WTC11 (cell line): ENCODE results near the gene EYS. TPM values are rescaled to one million over a fixed set of nuclear protein-coding genes. Genes with fewer than 3 reads are reported as not detected.

Source experiments
- ATAC-seq: fragments of 200-7000 bp; cut with Tn5 transposase; 2 replicates; pipeline ENCODE4 v1.10.0; 2021; ENCODE audit warnings: mild to moderate bottlenecking, moderate library complexity
- CTCF ChIA-PET: fragments of 300-600 bp; sonication (Branson Sonifier 250); formaldehyde crosslinking; loops from one replicate; lab custom pipeline; 2021; ENCODE audit warnings: antibody characterized with exemption; lab: Charles Lee
- POLR2A ChIA-PET: fragments of 350-600 bp; sonication (Branson Sonifier 250); formaldehyde crosslinking; loops from one replicate; lab custom pipeline; 2021; ENCODE audit warnings: antibody characterized with exemption; lab: Charles Lee
- DNase-seq: peaks from one replicate; pipeline ENCODE4 v3.0.0; 2021; ENCODE audit warnings: low spot score
- H3K27ac Mint-ChIP-seq: 2 replicates; pipeline ENCODE4 v1.8.0; 2021; ENCODE audit warnings: mixed read lengths
- H3K27me3 Mint-ChIP-seq: 2 replicates; pipeline ENCODE4 v1.8.0; 2021; ENCODE audit warnings: low read depth, mild to moderate bottlenecking, moderate library complexity, mixed read lengths
- H3K36me3 Mint-ChIP-seq: 2 replicates; pipeline ENCODE4 v1.8.0; 2021; ENCODE audit warnings: mixed read lengths
- H3K4me1 Mint-ChIP-seq: 2 replicates; pipeline ENCODE4 v1.8.0; 2022; ENCODE audit warnings: mixed read lengths
- H3K4me3 Mint-ChIP-seq: 2 replicates; pipeline ENCODE4 v1.8.0; 2021; ENCODE audit warnings: mild to moderate bottlenecking, moderate library complexity, mixed read lengths
- H3K9me3 Mint-ChIP-seq: 2 replicates; pipeline ENCODE4 v1.8.0; 2021; ENCODE audit warnings: mixed read lengths
- ETV6 ChIP-seq: sonication (generic); formaldehyde crosslinking; IDR thresholded peaks from 2 replicates; pipeline ENCODE4 v1.8.1; 2022; ENCODE audit warnings: mild to moderate bottlenecking, missing genetic modification reagents
- FOXJ3 ChIP-seq: sonication (generic); formaldehyde crosslinking; IDR thresholded peaks from 2 replicates; pipeline ENCODE4 v1.9.0; 2021; ENCODE audit warnings: missing genetic modification reagents, mild to moderate bottlenecking, borderline replicate concordance
- FOXK1 ChIP-seq: sonication (generic); formaldehyde crosslinking; IDR thresholded peaks from 2 replicates; pipeline ENCODE4 v1.8.0; 2022; ENCODE audit warnings: mild to moderate bottlenecking, moderate library complexity, missing genetic modification reagents
- GABPB1 ChIP-seq: sonication (generic); formaldehyde crosslinking; IDR thresholded peaks from 2 replicates; pipeline ENCODE4 v1.8.1; 2023; ENCODE audit warnings: mild to moderate bottlenecking, missing genetic modification reagents
- HMGA2 ChIP-seq: fragments of 250-450 bp; sonication (Bioruptor Pico); IDR thresholded peaks from 2 replicates; pipeline ENCODE4 v1.4.0; 2021; ENCODE audit warnings: mild to moderate bottlenecking, moderate library complexity
- IRF2 ChIP-seq: sonication (generic); formaldehyde crosslinking; IDR thresholded peaks from 2 replicates; pipeline ENCODE4 v1.8.0; 2022; ENCODE audit warnings: low read depth, missing genetic modification reagents, borderline replicate concordance
- JUN ChIP-seq: sonication (generic); formaldehyde crosslinking; IDR thresholded peaks from 2 replicates; pipeline ENCODE4 v1.8.0; 2023; ENCODE audit warnings: mild to moderate bottlenecking, missing genetic modification reagents
- NR1H2 ChIP-seq: sonication (generic); formaldehyde crosslinking; IDR thresholded peaks from 2 replicates; pipeline ENCODE4 v1.9.0; 2021; ENCODE audit warnings: mild to moderate bottlenecking, moderate library complexity, missing genetic modification reagents
- NR3C1 ChIP-seq: sonication (generic); formaldehyde crosslinking; conservative IDR thresholded peaks from 2 replicates; pipeline ENCODE4 v1.8.1; 2023; ENCODE audit warnings: low read depth, mild to moderate bottlenecking, missing genetic modification reagents
- RELA ChIP-seq: sonication (generic); formaldehyde crosslinking; IDR thresholded peaks from 2 replicates; pipeline ENCODE4 v1.8.1; 2022; ENCODE audit warnings: missing genetic modification reagents, mild to moderate bottlenecking, borderline replicate concordance
- RORB ChIP-seq: fragments of 250-450 bp; sonication (Bioruptor Pico); IDR thresholded peaks from 2 replicates; pipeline ENCODE4 v1.9.0; 2021; ENCODE audit warnings: mild to moderate bottlenecking
- SMAD3 ChIP-seq: sonication (generic); formaldehyde crosslinking; IDR thresholded peaks from 2 replicates; pipeline ENCODE4 v1.8.0; 2022; ENCODE audit warnings: missing genetic modification reagents, mild to moderate bottlenecking, borderline replicate concordance
- ZNF232 ChIP-seq: sonication (generic); formaldehyde crosslinking; IDR thresholded peaks from 2 replicates; pipeline ENCODE4 v1.8.0; 2022; ENCODE audit warnings: mild to moderate bottlenecking, missing genetic modification reagents
- ZNF671 ChIP-seq: fragments of 250-450 bp; sonication (Bioruptor Pico); IDR thresholded peaks from 2 replicates; pipeline ENCODE4 v1.8.0; 2021; ENCODE audit warnings: mild to moderate bottlenecking
- total RNA-seq: library from RNA; stranded (reverse); gene quantifications from 3 replicates; pipeline ENCODE4 v1.2.3, GENCODE V29; 2021
- TF ChIP-seq, protein P1 (sequence below): fragments of 250-450 bp; sonication (Bioruptor Pico); conservative IDR thresholded peaks from 2 replicates; pipeline ENCODE4 v1.9.0; 2021; ENCODE audit warnings: mild to moderate bottlenecking
- TF ChIP-seq, protein P2 (sequence below): sonication (generic); formaldehyde crosslinking; IDR thresholded peaks from 2 replicates; pipeline ENCODE4 v1.8.1; 2022; ENCODE audit warnings: mild to moderate bottlenecking, moderate library complexity, missing genetic modification reagents
- TF ChIP-seq, protein P3 (sequence below): sonication (generic); formaldehyde crosslinking; conservative IDR thresholded peaks from 2 replicates; pipeline ENCODE4 v1.8.1; 2022; ENCODE audit warnings: mild to moderate bottlenecking, missing genetic modification reagents
- TF ChIP-seq, protein P4 (sequence below): sonication (generic); formaldehyde crosslinking; IDR thresholded peaks from 2 replicates; pipeline ENCODE4 v1.8.0; 2022; ENCODE audit warnings: mild to moderate bottlenecking, missing genetic modification reagents
- TF ChIP-seq, protein P5 (sequence below): sonication (generic); formaldehyde crosslinking; IDR thresholded peaks from 2 replicates; pipeline ENCODE4 v1.8.1; 2022; ENCODE audit warnings: mild to moderate bottlenecking, missing genetic modification reagents, moderate library complexity, borderline replicate concordance
- TF ChIP-seq, protein P6 (sequence below): sonication (generic); formaldehyde crosslinking; IDR thresholded peaks from 2 replicates; pipeline ENCODE4 v1.8.1; 2023; ENCODE audit warnings: mild to moderate bottlenecking, missing genetic modification reagents, moderate library complexity
- TF ChIP-seq, protein P7 (sequence below): sonication (generic); formaldehyde crosslinking; IDR thresholded peaks from 2 replicates; pipeline ENCODE4 v1.8.0; 2022; ENCODE audit warnings: mild to moderate bottlenecking, missing genetic modification reagents

Gene EYS
- total RNA-seq, 1 experiment from 2014 or later, result not detected

DNA sequence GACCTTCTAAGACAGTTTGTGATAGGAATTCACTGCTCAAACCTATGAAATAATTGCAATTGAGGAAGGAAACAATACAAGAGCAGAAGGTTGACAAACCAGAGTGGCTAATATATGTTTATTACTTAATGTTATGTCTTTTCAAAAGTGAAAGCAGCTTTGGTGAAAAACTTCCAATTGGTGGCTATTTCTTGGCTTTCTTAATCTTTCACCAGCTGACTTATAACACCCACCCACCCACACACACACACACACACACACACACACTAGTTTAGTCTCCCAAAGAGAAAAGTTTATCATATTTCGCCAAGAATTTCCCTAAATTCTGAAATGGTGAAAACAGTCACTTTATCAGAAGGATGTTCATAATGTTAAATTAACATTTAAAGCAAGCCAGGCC, 583.5 kb downstream of the EYS start:
- DNase-seq, result no peak
- no peak for ATAC-seq
- Mint-ChIP-seq H3K9me3 (peaks cover 28% of the 10 kb centered on the region), H3K4me3 (no peak overlapping the region), H3K4me1 (no peaks in the 10 kb centered on the region), H3K27me3 (no peaks in the 10 kb centered on the region)
- TF ChIP-seq RORB (CRISPR knock-in tag) (no peak), ZNF232 (CRISPR knock-in tag) (no peak), FOXJ3 (CRISPR knock-in tag) (no peak), IRF2 (no peak), RELA (CRISPR knock-in tag) (no peak), NR3C1 (CRISPR knock-in tag) (no peak), GABPB1 (CRISPR knock-in tag) (no peak), HMGA2 (no peak), JUN (CRISPR knock-in tag) (no peak), NR1H2 (CRISPR knock-in tag) (no peak), ETV6 (CRISPR knock-in tag) (no peak)
- TF ChIP-seq, protein P1, sequence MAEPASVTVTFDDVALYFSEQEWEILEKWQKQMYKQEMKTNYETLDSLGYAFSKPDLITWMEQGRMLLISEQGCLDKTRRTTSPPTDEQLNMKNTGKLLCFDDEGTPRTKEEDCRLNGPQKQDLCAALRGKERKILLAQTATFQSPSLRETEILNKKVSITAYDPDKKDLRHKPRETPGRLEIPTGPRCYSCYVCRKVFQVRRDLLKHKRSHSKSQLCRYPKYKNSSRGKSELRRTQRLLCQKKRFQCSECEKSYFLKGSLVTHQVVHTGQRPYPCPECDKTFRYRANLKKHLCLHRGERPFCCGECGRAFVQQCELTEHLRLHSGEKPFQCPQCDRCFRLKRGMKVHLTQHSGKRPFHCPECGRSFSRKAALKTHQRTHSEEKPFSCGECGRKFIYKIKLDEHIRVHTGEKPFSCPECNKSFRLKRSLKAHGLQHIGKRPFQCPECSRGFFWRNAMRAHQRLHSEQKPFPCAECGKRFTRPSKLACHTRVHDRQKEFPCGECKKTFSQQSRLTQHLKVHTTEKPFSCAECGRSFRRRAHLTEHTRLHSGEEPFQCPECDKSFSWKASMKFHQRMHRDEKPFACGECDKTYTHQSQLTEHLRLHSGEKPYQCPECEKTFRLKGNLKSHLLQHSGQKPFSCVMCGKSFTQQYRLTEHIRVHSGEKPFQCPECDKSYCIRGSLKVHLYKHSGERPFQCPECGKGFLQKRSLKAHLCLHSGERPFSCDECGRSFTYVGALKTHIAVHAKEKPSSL (CRISPR knock-in tag), result no peak
- TF ChIP-seq, protein P2, sequence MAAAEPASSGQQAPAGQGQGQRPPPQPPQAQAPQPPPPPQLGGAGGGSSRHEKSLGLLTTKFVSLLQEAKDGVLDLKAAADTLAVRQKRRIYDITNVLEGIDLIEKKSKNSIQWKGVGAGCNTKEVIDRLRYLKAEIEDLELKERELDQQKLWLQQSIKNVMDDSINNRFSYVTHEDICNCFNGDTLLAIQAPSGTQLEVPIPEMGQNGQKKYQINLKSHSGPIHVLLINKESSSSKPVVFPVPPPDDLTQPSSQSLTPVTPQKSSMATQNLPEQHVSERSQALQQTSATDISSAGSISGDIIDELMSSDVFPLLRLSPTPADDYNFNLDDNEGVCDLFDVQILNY (CRISPR knock-in tag), result no peak
- TF ChIP-seq, protein P3, sequence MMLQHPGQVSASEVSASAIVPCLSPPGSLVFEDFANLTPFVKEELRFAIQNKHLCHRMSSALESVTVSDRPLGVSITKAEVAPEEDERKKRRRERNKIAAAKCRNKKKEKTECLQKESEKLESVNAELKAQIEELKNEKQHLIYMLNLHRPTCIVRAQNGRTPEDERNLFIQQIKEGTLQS (CRISPR knock-in tag), result no peak
- TF ChIP-seq, protein P4, sequence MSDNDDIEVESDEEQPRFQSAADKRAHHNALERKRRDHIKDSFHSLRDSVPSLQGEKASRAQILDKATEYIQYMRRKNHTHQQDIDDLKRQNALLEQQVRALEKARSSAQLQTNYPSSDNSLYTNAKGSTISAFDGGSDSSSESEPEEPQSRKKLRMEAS (CRISPR knock-in tag), result no peak
- TF ChIP-seq, protein P5, sequence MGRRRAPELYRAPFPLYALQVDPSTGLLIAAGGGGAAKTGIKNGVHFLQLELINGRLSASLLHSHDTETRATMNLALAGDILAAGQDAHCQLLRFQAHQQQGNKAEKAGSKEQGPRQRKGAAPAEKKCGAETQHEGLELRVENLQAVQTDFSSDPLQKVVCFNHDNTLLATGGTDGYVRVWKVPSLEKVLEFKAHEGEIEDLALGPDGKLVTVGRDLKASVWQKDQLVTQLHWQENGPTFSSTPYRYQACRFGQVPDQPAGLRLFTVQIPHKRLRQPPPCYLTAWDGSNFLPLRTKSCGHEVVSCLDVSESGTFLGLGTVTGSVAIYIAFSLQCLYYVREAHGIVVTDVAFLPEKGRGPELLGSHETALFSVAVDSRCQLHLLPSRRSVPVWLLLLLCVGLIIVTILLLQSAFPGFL (CRISPR knock-in tag), result no peak
- TF ChIP-seq, all 79 proteins: peak for 0
- POLR2A ChIA-PET, result no interaction called here
- no peak overlapping the region for H3K27ac Mint-ChIP-seq
- CTCF ChIA-PET, result no interaction called here
- peaks cover 13% of the 10 kb centered on the region for H3K36me3 Mint-ChIP-seq

DNA sequence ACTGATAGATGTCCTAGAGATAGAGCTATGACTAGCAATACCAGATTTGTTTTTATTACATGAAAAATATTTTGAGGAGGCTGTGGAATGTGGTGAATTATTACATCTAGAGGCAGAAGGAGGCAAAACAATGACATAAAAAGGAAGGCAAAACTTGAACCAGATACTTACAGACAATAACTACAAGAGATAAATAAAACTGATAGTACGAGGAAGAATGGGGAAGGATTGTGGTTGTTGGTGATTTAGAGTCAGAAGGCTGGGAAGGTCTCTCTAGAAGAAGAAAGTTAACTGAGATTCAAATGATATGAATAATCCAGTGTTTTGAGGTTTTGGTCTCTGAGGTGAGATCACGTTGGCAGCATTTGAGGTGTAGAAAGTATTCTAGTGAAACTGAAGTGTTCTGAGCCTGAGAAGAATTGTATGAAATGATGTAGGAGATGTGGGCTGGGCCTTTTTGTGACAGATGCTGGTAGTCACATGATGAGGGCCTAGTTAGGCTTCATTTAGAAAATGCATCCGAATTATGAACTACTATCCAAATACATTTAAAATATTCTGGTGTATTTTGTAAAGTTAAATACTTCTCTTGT, 589.1 kb downstream of the EYS start:
- CTCF ChIA-PET, result no interaction called here
- no peaks in the 10 kb centered on the region for H3K4me1 Mint-ChIP-seq
- TF ChIP-seq SMAD3 (CRISPR knock-in tag) (no peak), FOXK1 (CRISPR knock-in tag) (no peak), ZNF671 (no peak)
- TF ChIP-seq, protein P6, sequence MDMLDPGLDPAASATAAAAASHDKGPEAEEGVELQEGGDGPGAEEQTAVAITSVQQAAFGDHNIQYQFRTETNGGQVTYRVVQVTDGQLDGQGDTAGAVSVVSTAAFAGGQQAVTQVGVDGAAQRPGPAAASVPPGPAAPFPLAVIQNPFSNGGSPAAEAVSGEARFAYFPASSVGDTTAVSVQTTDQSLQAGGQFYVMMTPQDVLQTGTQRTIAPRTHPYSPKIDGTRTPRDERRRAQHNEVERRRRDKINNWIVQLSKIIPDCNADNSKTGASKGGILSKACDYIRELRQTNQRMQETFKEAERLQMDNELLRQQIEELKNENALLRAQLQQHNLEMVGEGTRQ, result no peak
- TF ChIP-seq, protein P7, sequence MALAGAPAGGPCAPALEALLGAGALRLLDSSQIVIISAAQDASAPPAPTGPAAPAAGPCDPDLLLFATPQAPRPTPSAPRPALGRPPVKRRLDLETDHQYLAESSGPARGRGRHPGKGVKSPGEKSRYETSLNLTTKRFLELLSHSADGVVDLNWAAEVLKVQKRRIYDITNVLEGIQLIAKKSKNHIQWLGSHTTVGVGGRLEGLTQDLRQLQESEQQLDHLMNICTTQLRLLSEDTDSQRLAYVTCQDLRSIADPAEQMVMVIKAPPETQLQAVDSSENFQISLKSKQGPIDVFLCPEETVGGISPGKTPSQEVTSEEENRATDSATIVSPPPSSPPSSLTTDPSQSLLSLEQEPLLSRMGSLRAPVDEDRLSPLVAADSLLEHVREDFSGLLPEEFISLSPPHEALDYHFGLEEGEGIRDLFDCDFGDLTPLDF, result no peak
- TF ChIP-seq, all 79 proteins: peak for 0
- H3K27me3 Mint-ChIP-seq, result no peaks in the 10 kb centered on the region
- peaks cover 48% of the 10 kb centered on the region for H3K9me3 Mint-ChIP-seq
- H3K27ac Mint-ChIP-seq, result no peak overlapping the region
- DNase-seq, result no peak
- H3K4me3 Mint-ChIP-seq, result no peak overlapping the region
- H3K36me3 Mint-ChIP-seq, result peaks cover 19% of the 10 kb centered on the region
- no peak for ATAC-seq
- POLR2A ChIA-PET, result no interaction called here
